Activated CD4-positive, alpha-beta memory T cell treated with anti-CD3 and anti-CD28 coated beads, Interleukin-2, amount 10 ng/mL, durations not matched to agents 7 days and 5 days (primary cell): ENCODE measurements around the gene COL11A2. TPM values are rescaled to one million over a fixed set of nuclear protein-coding genes. Genes with fewer than 3 reads are reported as not detected.
"Not testable (repeated sequence)": the region's sequence is repeated elsewhere in the genome, so short reads cannot be mapped to it uniquely, and the experiment has no call there.

Experiments
- CTCF ChIA-PET: fragments of 350-600 bp; sonication (Branson Sonifier 250); formaldehyde crosslinking; loops from one replicate; lab custom pipeline; 2021; ENCODE audit warnings: antibody characterized with exemption, inconsistent platforms; lab: Charles Lee
- POLR2A ChIA-PET: fragments of 350-600 bp; sonication (Branson Sonifier 250); formaldehyde crosslinking; loops from one replicate; lab custom pipeline; 2021; ENCODE audit warnings: antibody characterized with exemption; lab: Charles Lee
- DNase-seq: peaks from one replicate; pipeline ENCODE4 v3.0.0-alpha.2; 2020
- H3K27ac Mint-ChIP-seq: one replicate; pipeline ENCODE4 v1.8.0; 2021; ENCODE audit warnings: mild to moderate bottlenecking, mixed read lengths
- H3K27me3 Mint-ChIP-seq: one replicate; pipeline ENCODE4 v1.8.0; 2021; ENCODE audit warnings: mixed read lengths
- H3K36me3 Mint-ChIP-seq: one replicate; pipeline ENCODE4 v1.8.0; 2021; ENCODE audit warnings: low read depth, mixed read lengths
- H3K4me1 Mint-ChIP-seq: one replicate; pipeline ENCODE4 v1.8.0; 2021; ENCODE audit warnings: mixed read lengths
- H3K4me3 Mint-ChIP-seq: one replicate; pipeline ENCODE4 v1.8.0; 2021; ENCODE audit warnings: mild to moderate bottlenecking, mixed read lengths
- H3K9me3 Mint-ChIP-seq: one replicate; pipeline ENCODE4 v1.8.0; 2021; ENCODE audit warnings: mixed read lengths
- total RNA-seq, 2 experiments: library from RNA; stranded (reverse); gene quantifications; one replicate each; pipeline ENCODE4 v1.2.3, GENCODE V29; 2021

COL11A2 gene
- total RNA-seq, 2 experiments from 2014 or later: 0.53 to 0.60 TPM

GRCh38 chr6:33164665-33165373, 27.4 kb downstream of the COL11A2 start:
- POLR2A ChIA-PET: interaction anchor here (1.0 to 2.0 kb wide), 3 partner anchors 44 to 193 kb away, joined by 3 to 6 read pairs (median 3); partner anchors contain the start of gene RING1

GRCh38 chr6:33164176-33164575, 28.1 kb downstream of the COL11A2 start:
- H3K27me3 Mint-ChIP-seq: peaks cover 7% of the 10 kb centered on the region
- no peak overlapping the region for H3K27ac Mint-ChIP-seq
- H3K36me3 Mint-ChIP-seq: no peaks in the 10 kb centered on the region
- peaks cover 17% of the 10 kb centered on the region for H3K4me1 Mint-ChIP-seq
- H3K9me3 Mint-ChIP-seq: no peaks in the 10 kb centered on the region
- H3K4me3 Mint-ChIP-seq: no peak overlapping the region
- CTCF ChIA-PET: interaction anchor here (0.9 kb wide), 1 partner anchor 84 kb away, joined by 6 read pairs; no protein-coding TSS in a partner anchor
- no peak for DNase-seq
- POLR2A ChIA-PET: interaction anchor here (1.0 to 2.0 kb wide), 3 partner anchors 45 to 192 kb away, joined by 3 to 6 read pairs (median 3); partner anchors contain the start of gene RING1

More at GRCh38 chr6:33164665-33165373, 27.4 kb downstream of the COL11A2 start:
- Mint-ChIP-seq H3K9me3 (no peaks in the 10 kb centered on the region), H3K4me1 (peaks cover 17% of the 10 kb centered on the region), H3K4me3 (no peak overlapping the region), H3K27me3 (peaks cover 7% of the 10 kb centered on the region), H3K27ac (no peak overlapping the region), H3K36me3 (no peaks in the 10 kb centered on the region)
- DNase-seq: no peak
- CTCF ChIA-PET: interaction anchor here (0.9 kb wide), 1 partner anchor 84 kb away, joined by 6 read pairs; no protein-coding TSS in a partner anchor

- Mint-ChIP-seq H3K27ac (no peak overlapping the region), H3K36me3 (no peaks in the 10 kb centered on the region), H3K9me3 (no peaks in the 10 kb centered on the region), H3K4me3 (no peak overlapping the region), H3K4me1 (peaks cover 17% of the 10 kb centered on the region), H3K27me3 (peaks cover 7% of the 10 kb centered on the region)
- DNase-seq: no peak
- POLR2A ChIA-PET: interaction anchor here (2.0 kb wide), 1 partner anchor 45 kb away, joined by 6 read pairs; the partner anchor contains the start of gene RING1
- CTCF ChIA-PET: no interaction called here
These were observed 28.7 kb downstream of the COL11A2 start for GRCh38 chr6:33163540-33163939.

- ChIA-PET POLR2A (interaction anchor here (1.0 to 2.2 kb wide), 2 partner anchors 44 to 87 kb away, joined by 3 to 9 read pairs; no protein-coding TSS in a partner anchor), CTCF (interaction anchor here (0.9 to 4.4 kb wide), 11 partner anchors 11 to 147 kb away, joined by 3 to 34 read pairs (median 3); no protein-coding TSS in a partner anchor)
- peak overlapping the region; percentile 79 for H3K4me3 Mint-ChIP-seq
- H3K9me3 Mint-ChIP-seq: no peaks in the 10 kb centered on the region
- H3K4me1 Mint-ChIP-seq: peaks cover 17% of the 10 kb centered on the region
- H3K27ac Mint-ChIP-seq: peak overlapping the region; percentile 69
- H3K36me3 Mint-ChIP-seq: no peaks in the 10 kb centered on the region
- H3K27me3 Mint-ChIP-seq: peaks cover 8% of the 10 kb centered on the region
- DNase-seq: peak; percentile 86
These were observed 30.6 kb downstream of the COL11A2 start for GRCh38 chr6:33161354-33162331.

- no peak for DNase-seq
- POLR2A ChIA-PET: interaction anchor here (1.0 to 2.2 kb wide), 2 partner anchors 44 to 88 kb away, joined by 3 to 9 read pairs; no protein-coding TSS in a partner anchor
- Mint-ChIP-seq H3K36me3 (no peaks in the 10 kb centered on the region), H3K9me3 (no peaks in the 10 kb centered on the region), H3K27ac (no peak overlapping the region), H3K27me3 (peaks cover 11% of the 10 kb centered on the region), H3K4me1 (peaks cover 17% of the 10 kb centered on the region), H3K4me3 (peak overlapping the region; percentile 79)
- CTCF ChIA-PET: interaction anchor here (0.9 to 4.4 kb wide), 11 partner anchors 10 to 146 kb away, joined by 3 to 34 read pairs (median 3); no protein-coding TSS in a partner anchor
These were observed 31.4 kb downstream of the COL11A2 start for GRCh38 chr6:33160728-33161344.

GRCh38 chr6:33160096-33160495, 32.2 kb downstream of the COL11A2 start:
- Mint-ChIP-seq H3K36me3 (no peaks in the 10 kb centered on the region), H3K27ac (no peak overlapping the region), H3K4me1 (peaks cover 17% of the 10 kb centered on the region), H3K27me3 (peaks cover 11% of the 10 kb centered on the region), H3K9me3 (no peaks in the 10 kb centered on the region), H3K4me3 (no peak overlapping the region)
- no peak for DNase-seq
- POLR2A ChIA-PET: interaction anchor here (1.1 to 1.5 kb wide), 3 partner anchors 45 to 111 kb away, joined by 3 read pairs; partner anchors contain the start of genes HSD17B8, RPS18 and VPS52
- CTCF ChIA-PET: interaction anchor here (1.0 to 4.4 kb wide), 4 partner anchors 9 to 88 kb away, joined by 3 to 34 read pairs (median 6); no protein-coding TSS in a partner anchor

- peaks cover 7% of the 10 kb centered on the region for H3K9me3 Mint-ChIP-seq
- DNase-seq: no peak
- H3K4me3 Mint-ChIP-seq: no peak overlapping the region
- peaks cover 22% of the 10 kb centered on the region for H3K27me3 Mint-ChIP-seq
- peaks cover 15% of the 10 kb centered on the region for H3K4me1 Mint-ChIP-seq
- ChIA-PET POLR2A (no interaction called here), CTCF (interaction anchor here (1.0 to 2.4 kb wide), 2 partner anchors 23 to 92 kb away, joined by 3 to 6 read pairs; no protein-coding TSS in a partner anchor)
- no peak overlapping the region for H3K27ac Mint-ChIP-seq
- H3K36me3 Mint-ChIP-seq: peaks cover 6% of the 10 kb centered on the region
These were observed 35.3 kb downstream of the COL11A2 start for GRCh38 chr6:33156964-33157363.

- ChIA-PET CTCF (interaction anchor here (2.4 kb wide), 1 partner anchor 92 kb away, joined by 6 read pairs; no protein-coding TSS in a partner anchor), POLR2A (no interaction called here)
- H3K4me1 Mint-ChIP-seq: peaks cover 12% of the 10 kb centered on the region
- peaks cover 7% of the 10 kb centered on the region for H3K36me3 Mint-ChIP-seq
- H3K9me3 Mint-ChIP-seq: peaks cover 9% of the 10 kb centered on the region
- no peak overlapping the region for H3K4me3 Mint-ChIP-seq
- DNase-seq: no peak
- H3K27me3 Mint-ChIP-seq: peaks cover 25% of the 10 kb centered on the region
- H3K27ac Mint-ChIP-seq: no peak overlapping the region
These were observed 35.7 kb downstream of the COL11A2 start for GRCh38 chr6:33156561-33156960.

GRCh38 chr6:33154349-33154748, 37.9 kb downstream of the COL11A2 start:
- Mint-ChIP-seq H3K36me3 (peaks cover 7% of the 10 kb centered on the region), H3K27me3 (peaks cover 32% of the 10 kb centered on the region), H3K27ac (no peak overlapping the region), H3K9me3 (peaks cover 9% of the 10 kb centered on the region), H3K4me3 (no peak overlapping the region), H3K4me1 (no peaks in the 10 kb centered on the region)
- no peak for DNase-seq
- CTCF ChIA-PET: interaction anchor here (1.3 to 1.8 kb wide), 3 partner anchors 28 to 94 kb away, joined by 3 to 5 read pairs (median 3); no protein-coding TSS in a partner anchor
- POLR2A ChIA-PET: no interaction called here

GRCh38 chr6:33151050-33151449, 41.2 kb downstream of the COL11A2 start:
- ChIA-PET CTCF (interaction anchor here (0.8 to 5.2 kb wide), 5 partner anchors 9 to 47 kb away, joined by 3 to 36 read pairs (median 5); no protein-coding TSS in a partner anchor), POLR2A (no interaction called here)
- H3K4me1 Mint-ChIP-seq: no peaks in the 10 kb centered on the region
- DNase-seq: no peak
- H3K36me3 Mint-ChIP-seq: peaks cover 7% of the 10 kb centered on the region
- no peak overlapping the region for H3K27ac Mint-ChIP-seq
- H3K4me3 Mint-ChIP-seq: no peak overlapping the region
- peaks cover 9% of the 10 kb centered on the region for H3K9me3 Mint-ChIP-seq
- peaks cover 42% of the 10 kb centered on the region for H3K27me3 Mint-ChIP-seq

GRCh38 chr6:33150560-33150959, 41.7 kb downstream of the COL11A2 start:
- H3K27me3 Mint-ChIP-seq: peaks cover 44% of the 10 kb centered on the region
- not testable (repeated sequence) for H3K4me1 Mint-ChIP-seq, H3K4me3 Mint-ChIP-seq, H3K27ac Mint-ChIP-seq, DNase-seq, H3K36me3 Mint-ChIP-seq, H3K9me3 Mint-ChIP-seq
- CTCF ChIA-PET: interaction anchor here (0.8 to 5.2 kb wide), 8 partner anchors 9 to 98 kb away, joined by 3 to 36 read pairs (median 8); no protein-coding TSS in a partner anchor
- POLR2A ChIA-PET: interaction anchor here (1.6 to 1.7 kb wide), 2 partner anchors 98 to 193 kb away, joined by 3 to 5 read pairs; no protein-coding TSS in a partner anchor
